Esophagus (tissue), 2 donors: ENCODE measurements around the gene PYGB. TPM values are rescaled to one million over a fixed set of nuclear protein-coding genes. Genes with fewer than 3 reads are reported as not detected.

Experiments used
- H3K27ac ChIP-seq, 2 donors: one replicate each; pipeline ENCODE4 v1.5.1; 2013; ENCODE audit warnings: low read depth in 2 of 2, mild to moderate bottlenecking in 2 of 2, inconsistent platforms in 1 of 2, low read length in 1 of 2, moderate library complexity in 1 of 2
- H3K27me3 ChIP-seq, 2 donors: one replicate each; pipeline ENCODE4 v1.6.1; 2013; ENCODE audit warnings: low read length in 2 of 2, control low read depth in 1 of 2, mild to moderate bottlenecking in 1 of 2; ENCODE audit not compliant: insufficient read depth in 2 of 2, control insufficient read depth in 1 of 2
- H3K36me3 ChIP-seq, 2 donors: one replicate each; pipeline ENCODE4 v1.6.1; 2013; ENCODE audit warnings: low read length in 1 of 2; ENCODE audit not compliant: control insufficient read depth in 2 of 2, insufficient read depth in 2 of 2
- H3K4me1 ChIP-seq, 2 donors: one replicate each; pipeline ENCODE4 v1.6.1; 2013; ENCODE audit warnings: low read length in 1 of 2; ENCODE audit not compliant: control insufficient read depth in 2 of 2, insufficient read depth in 2 of 2
- H3K4me3 ChIP-seq, 2 donors: one replicate each; pipeline ENCODE4 v1.5.1; 2013; ENCODE audit warnings: low read length in 2 of 2, mild to moderate bottlenecking in 2 of 2, low read depth in 1 of 2, moderate library complexity in 1 of 2
- H3K9me3 ChIP-seq, 2 donors: one replicate each; pipeline ENCODE4 v1.6.1; 2013; ENCODE audit warnings: mild to moderate bottlenecking in 2 of 2, low read depth in 1 of 2, low read length in 1 of 2, moderate library complexity in 1 of 2; ENCODE audit not compliant: control insufficient read depth in 2 of 2, insufficient read depth in 1 of 2
- WGBS, 2 donors: extraction: QIAGEN DNeasy Blood & Tissue Kit; methylation state at CpG; one replicate each; pipeline ENCODE4 v1.1.7; 2013; 5-methylcytosine and 5-hydroxymethylcytosine counted together
- polyA plus RNA-seq, 2 donors: library from polyadenylated mRNA; stranded (reverse); fragments of 200-250 nt; gene quantifications; one replicate each; pipeline ENCODE4 v1.2.3, GENCODE V29; 2013
- donor health status: healthy with polysubstance abuse.
- donor health status: Bipolar disorder and iron deficiency.

Gene PYGB
- polyA plus RNA-seq, 2 donors, result 38.0 to 59.7 TPM

DNA sequence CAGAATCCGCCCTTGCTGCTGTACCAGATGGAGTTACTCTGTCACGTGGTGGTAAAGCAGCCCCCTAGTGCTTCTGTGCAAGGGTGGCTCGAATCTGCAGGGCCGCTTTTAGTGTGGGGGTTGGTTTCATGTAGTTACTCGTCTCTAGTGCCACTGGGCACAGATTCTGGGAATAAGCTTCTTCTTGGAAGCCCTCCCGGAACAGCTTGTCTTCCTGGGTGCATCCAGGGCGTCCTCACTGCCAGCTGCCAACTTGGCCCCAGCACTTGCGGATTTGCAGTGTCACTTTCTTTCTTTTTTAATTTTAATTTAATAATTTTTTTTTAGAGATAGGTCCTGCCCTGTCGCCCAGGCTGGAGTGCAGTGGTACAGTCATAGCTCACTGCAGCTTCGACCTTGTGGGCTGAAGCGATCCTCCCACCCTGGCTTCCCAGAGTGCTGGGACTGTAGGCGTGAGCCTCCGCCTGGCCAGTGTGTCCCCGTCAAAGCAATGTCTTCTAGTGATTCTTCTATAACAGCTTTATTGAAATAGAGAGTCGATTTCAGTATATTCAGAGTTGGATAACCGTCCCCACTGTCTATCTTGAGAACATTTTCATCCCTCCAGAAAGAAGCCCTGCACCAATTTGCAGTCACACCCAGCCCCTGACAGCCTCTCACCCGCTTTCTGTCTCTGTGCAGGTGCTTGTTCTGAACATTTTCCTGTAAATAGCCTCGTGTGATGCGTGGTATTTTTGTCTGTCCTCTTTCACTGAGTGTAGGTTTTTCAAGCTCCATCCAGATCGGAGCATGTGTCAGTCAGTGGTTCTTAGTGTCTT is 25.9 kb downstream of the PYGB start:
- peaks cover 23 to 72% of the 10 kb centered on the region in 2 donors for H3K36me3 ChIP-seq
- no peaks in the 10 kb centered on the region for H3K27me3 ChIP-seq
- peak overlapping the region in 1 of 2 donors; percentile 5 for H3K27ac ChIP-seq
- H3K4me1 ChIP-seq, result peaks cover 0 to 4% of the 10 kb centered on the region in 2 donors
- no peak overlapping the region for H3K4me3 ChIP-seq
- H3K9me3 ChIP-seq, result no peaks in the 10 kb centered on the region
- WGBS, 2 donors, result 61 to 71% methylated on average over 20 of the region's 20 CpGs

- 93 to 95% methylated on average over 20 of the region's 20 CpGs for WGBS, 2 donors
- H3K36me3 ChIP-seq, result peaks cover 25 to 71% of the 10 kb centered on the region in 2 donors
- no peak overlapping the region for H3K27ac ChIP-seq
Observed at GRCh38 chr20:25274481-25274880, 26.6 kb downstream of the PYGB start.

DNA sequence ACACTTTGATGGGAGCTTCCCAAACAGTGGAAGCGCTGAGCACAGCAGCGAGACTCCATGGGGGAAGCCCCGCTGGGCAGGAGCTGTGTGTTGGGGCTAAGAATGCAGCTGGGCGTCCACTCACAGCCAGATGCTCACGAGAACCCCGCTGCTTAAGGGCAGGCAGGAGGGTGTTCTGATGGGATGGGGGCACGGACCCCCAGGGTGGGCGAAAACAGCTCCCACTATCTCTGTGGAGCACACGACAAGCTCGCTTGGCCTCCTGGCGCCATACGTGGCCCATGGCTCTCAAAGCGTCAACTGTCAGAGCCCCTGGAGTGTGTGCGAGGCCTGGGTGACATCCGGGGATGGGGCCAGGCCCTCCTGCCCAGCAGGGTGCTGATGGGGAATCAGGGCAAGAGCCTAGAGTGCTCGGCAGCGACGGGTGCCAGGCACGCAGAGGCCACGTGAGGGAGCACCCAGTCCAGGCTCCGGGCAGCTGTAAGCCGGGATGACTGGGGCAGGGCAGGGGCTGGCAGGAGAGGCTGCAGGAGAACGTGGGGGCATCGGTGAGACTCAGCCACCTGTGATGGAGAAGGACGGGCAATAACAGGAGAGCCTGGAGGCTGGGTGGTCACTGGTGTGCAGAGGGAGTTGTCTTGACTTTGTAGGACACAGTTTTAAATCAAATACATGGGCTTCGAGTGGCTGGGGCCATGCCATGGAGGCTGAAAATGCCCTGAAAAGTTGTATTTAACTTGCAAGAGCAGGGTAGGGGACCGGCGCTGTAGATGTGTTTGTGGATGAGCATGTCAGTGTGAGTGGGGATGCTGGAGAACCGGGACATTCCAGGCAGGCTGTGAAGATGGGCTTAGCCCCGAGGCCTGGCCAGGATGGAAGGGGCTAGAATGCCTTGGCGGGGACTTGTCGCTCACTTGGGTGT is 27.3 kb downstream of the PYGB start:
- Histone ChIP-seq H3K9me3 (no peaks in the 10 kb centered on the region), H3K27me3 (no peaks in the 10 kb centered on the region), H3K4me3 (no peak overlapping the region), H3K4me1 (peaks cover 0 to 11% of the 10 kb centered on the region in 2 donors), H3K36me3 (peaks cover 25 to 72% of the 10 kb centered on the region in 2 donors), H3K27ac (no peak overlapping the region)
- WGBS, 2 donors, result 93 to 95% methylated on average over 32 of the region's 32 CpGs

More at GRCh38 chr20:25274481-25274880, 26.6 kb downstream of the PYGB start:
- H3K4me3 ChIP-seq, result no peak overlapping the region
- no peaks in the 10 kb centered on the region for H3K27me3 ChIP-seq
- H3K4me1 ChIP-seq, result peaks cover 0 to 7% of the 10 kb centered on the region in 2 donors
- H3K9me3 ChIP-seq, result no peaks in the 10 kb centered on the region

DNA sequence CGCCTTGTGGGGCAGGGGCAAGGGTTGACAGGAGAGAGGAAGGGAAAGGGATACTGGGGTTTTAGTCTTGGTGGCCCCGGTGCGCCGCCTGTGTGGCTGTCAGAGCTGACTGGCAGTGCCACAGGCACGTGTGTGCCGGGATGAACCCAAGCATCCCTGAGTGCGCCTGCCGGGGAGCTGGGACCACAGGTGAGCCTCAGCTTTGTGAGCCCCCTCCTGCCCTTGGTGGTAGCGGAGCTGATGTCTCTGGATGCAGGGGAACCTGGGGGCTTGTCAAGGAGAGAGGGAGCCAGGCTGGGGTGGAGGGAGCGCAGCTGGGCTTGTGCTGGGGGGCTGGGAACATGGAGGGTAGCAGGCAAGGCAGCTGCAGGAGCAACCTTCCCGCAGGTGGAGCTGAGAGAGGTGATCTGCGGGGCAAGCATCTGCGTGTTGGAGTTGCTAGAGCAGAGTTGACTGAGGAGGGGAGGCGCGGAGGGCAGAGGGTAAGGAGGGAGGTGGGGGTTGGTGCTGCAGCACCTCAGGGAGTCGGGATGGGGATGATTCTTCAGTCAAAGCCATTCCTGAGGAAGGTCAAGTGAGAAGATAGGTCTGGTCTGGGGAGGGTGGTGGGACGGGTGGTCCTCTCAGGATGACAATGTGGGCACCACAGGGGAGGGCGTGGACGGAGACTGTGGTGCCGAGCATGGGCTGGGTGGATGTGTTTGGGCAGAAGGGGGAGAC is 28.1 kb downstream of the PYGB start:
- 93% methylated on average over 19 to 20 of the region's 20 CpGs for WGBS, 2 donors
- H3K9me3 ChIP-seq, result no peaks in the 10 kb centered on the region
- no peaks in the 10 kb centered on the region for H3K27me3 ChIP-seq
- H3K27ac ChIP-seq, result no peak overlapping the region
- H3K4me1 ChIP-seq, result peaks cover 0 to 15% of the 10 kb centered on the region in 2 donors
- peaks cover 24 to 77% of the 10 kb centered on the region in 2 donors for H3K36me3 ChIP-seq
- no peak overlapping the region for H3K4me3 ChIP-seq

GRCh38 chr20:25276533-25277050 is 28.7 kb downstream of the PYGB start:
- Histone ChIP-seq H3K4me1 (peaks cover 0 to 15% of the 10 kb centered on the region in 2 donors), H3K9me3 (no peaks in the 10 kb centered on the region), H3K4me3 (no peak overlapping the region), H3K27ac (no peak overlapping the region), H3K36me3 (peaks cover 21 to 77% of the 10 kb centered on the region in 2 donors), H3K27me3 (no peaks in the 10 kb centered on the region)
- WGBS, 2 donors, result 94 to 97% methylated on average over 22 to 24 of the region's 24 CpGs

- H3K27me3 ChIP-seq, result no peaks in the 10 kb centered on the region
- H3K9me3 ChIP-seq, result no peaks in the 10 kb centered on the region
- H3K4me1 ChIP-seq, result peaks cover 0 to 15% of the 10 kb centered on the region in 2 donors
- peaks cover 17 to 79% of the 10 kb centered on the region in 2 donors for H3K36me3 ChIP-seq
- WGBS, 2 donors, result 90 to 93% methylated on average over 23 to 24 of the region's 24 CpGs
- H3K4me3 ChIP-seq, result no peak overlapping the region
- H3K27ac ChIP-seq, result no peak overlapping the region
Observed at GRCh38 chr20:25277051-25277801, 29.3 kb downstream of the PYGB start.

DNA sequence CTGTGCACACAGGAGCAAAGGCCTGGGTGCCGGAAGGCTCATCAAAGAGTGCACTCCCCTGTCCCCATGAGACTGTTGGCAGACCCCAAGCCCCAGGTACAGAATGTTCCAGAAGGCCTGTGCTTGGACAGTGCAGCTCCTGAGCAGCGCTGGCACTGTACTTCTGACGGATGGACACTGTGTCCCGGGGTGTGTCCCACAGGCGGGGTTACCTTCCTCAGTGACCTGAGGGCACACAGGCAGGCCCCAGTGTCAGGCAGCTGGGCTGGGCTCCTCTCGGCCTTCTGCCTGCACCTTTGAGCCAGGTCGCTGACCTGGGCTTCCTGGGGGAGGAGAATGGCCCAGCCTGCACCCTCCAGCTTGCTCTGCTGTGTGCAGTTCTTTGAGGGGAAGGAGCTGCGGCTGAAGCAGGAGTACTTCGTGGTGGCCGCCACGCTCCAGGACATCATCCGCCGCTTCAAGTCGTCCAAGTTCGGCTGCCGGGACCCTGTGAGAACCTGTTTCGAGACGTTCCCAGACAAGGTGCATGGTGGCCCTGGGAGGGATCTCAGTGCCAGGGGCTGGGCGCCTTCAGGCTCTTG is 30.1 kb downstream of the PYGB start:
- H3K4me3 ChIP-seq, result no peak overlapping the region
- no peaks in the 10 kb centered on the region for H3K27me3 ChIP-seq
- H3K9me3 ChIP-seq, result no peaks in the 10 kb centered on the region
- peaks cover 0 to 13% of the 10 kb centered on the region in 2 donors for H3K4me1 ChIP-seq
- WGBS, 2 donors, result 94 to 97% methylated on average over 18 to 19 of the region's 19 CpGs
- H3K36me3 ChIP-seq, result peaks cover 11 to 81% of the 10 kb centered on the region in 2 donors
- H3K27ac ChIP-seq, result no peak overlapping the region

- Histone ChIP-seq H3K4me3 (no peak overlapping the region), H3K27me3 (no peaks in the 10 kb centered on the region), H3K4me1 (peaks cover 0 to 10% of the 10 kb centered on the region in 2 donors), H3K27ac (no peak overlapping the region), H3K36me3 (peaks cover 11 to 87% of the 10 kb centered on the region in 2 donors), H3K9me3 (no peaks in the 10 kb centered on the region)
- WGBS, 2 donors, result 94% methylated on average over 26 of the region's 26 CpGs
Observed at GRCh38 chr20:25278636-25279361, 30.9 kb downstream of the PYGB start.
